Activated naive CD8-positive, alpha-beta T cell treated with anti-CD3 and anti-CD28 coated beads, Interleukin-2, amount 10 ng/mL, durations not matched to agents 7 days and 5 days (primary cell): Measurements from ENCODE around the gene CALM3. TPM values are rescaled to one million over a fixed set of nuclear protein-coding genes. Genes with fewer than 3 reads are reported as not detected.
A peak's percentile ranks its signal among the peaks of the same experiment; 100 is the strongest.

Experiments
- ATAC-seq: fragments of 150-1000 bp; cut with Tn5 transposase; one replicate; pipeline ENCODE4 v1.10.0; 2021; ENCODE audit warnings: low read depth, moderate library complexity
- POLR2A ChIA-PET: fragments of 350-600 bp; sonication (Branson Sonifier 250); formaldehyde crosslinking; loops from one replicate; lab custom pipeline; 2021; ENCODE audit warnings: antibody characterized with exemption; lab: Charles Lee
- DNase-seq: peaks from one replicate; pipeline ENCODE4 v3.0.0; 2021
- H3K27ac Mint-ChIP-seq: one replicate; pipeline ENCODE4 v1.8.0; 2022; ENCODE audit warnings: mild to moderate bottlenecking, mixed read lengths
- H3K27me3 Mint-ChIP-seq: one replicate; pipeline ENCODE4 v1.8.0; 2022; ENCODE audit warnings: mild to moderate bottlenecking, moderate library complexity, mixed read lengths
- H3K36me3 Mint-ChIP-seq: one replicate; pipeline ENCODE4 v1.8.0; 2021; ENCODE audit warnings: mild to moderate bottlenecking, mixed read lengths
- H3K4me1 Mint-ChIP-seq: one replicate; pipeline ENCODE4 v1.8.0; 2021; ENCODE audit warnings: mixed read lengths
- H3K4me3 Mint-ChIP-seq: one replicate; pipeline ENCODE4 v1.8.0; 2022; ENCODE audit warnings: mild to moderate bottlenecking, moderate library complexity, mixed read lengths
- H3K9me3 Mint-ChIP-seq: one replicate; pipeline ENCODE4 v1.8.0; 2021; ENCODE audit warnings: mixed read lengths
- total RNA-seq, 2 experiments: library from RNA; stranded (reverse); gene quantifications; one replicate each; pipeline ENCODE4 v1.2.3, GENCODE V29; 2021

CALM3 gene
- total RNA-seq, 2 experiments from 2014 or later, result 485 to 503 TPM

- peaks cover 2% of the 10 kb centered on the region for H3K27me3 Mint-ChIP-seq
- no peaks in the 10 kb centered on the region for H3K9me3 Mint-ChIP-seq
- no peaks in the 10 kb centered on the region for H3K36me3 Mint-ChIP-seq
- ATAC-seq (no peak), DNase-seq (no peak)
- H3K4me3 Mint-ChIP-seq, result no peak overlapping the region
- POLR2A ChIA-PET, result interaction anchor here (0.7 to 1.1 kb wide), 5 partner anchors 12 to 76 kb away, joined by 3 read pairs; partner anchors contain the start of genes CALM3 and PTGIR
- H3K4me1 Mint-ChIP-seq, result peaks cover 14% of the 10 kb centered on the region
- H3K27ac Mint-ChIP-seq, result no peak overlapping the region
Measured at GRCh38 chr19:46637224-46637623, 36.1 kb downstream of the CALM3 start.

- Mint-ChIP-seq H3K27ac (peak overlapping the region; percentile 38), H3K9me3 (no peaks in the 10 kb centered on the region), H3K36me3 (no peaks in the 10 kb centered on the region), H3K4me1 (peaks cover 4% of the 10 kb centered on the region), H3K27me3 (peaks cover 7% of the 10 kb centered on the region), H3K4me3 (no peak overlapping the region)
- POLR2A ChIA-PET, result interaction anchor here (0.9 kb wide), 1 partner anchor 21 kb away, joined by 3 read pairs; no protein-coding TSS in a partner anchor
- ATAC-seq, result no peak
- DNase-seq, result peak; percentile 61
Measured at GRCh38 chr19:46639358-46640182, 38.4 kb downstream of the CALM3 start.

- POLR2A ChIA-PET, result no interaction called here
- H3K27ac Mint-ChIP-seq, result no peak overlapping the region
- no peaks in the 10 kb centered on the region for H3K36me3 Mint-ChIP-seq
- H3K27me3 Mint-ChIP-seq, result peaks cover 14% of the 10 kb centered on the region
- peaks cover 2% of the 10 kb centered on the region for H3K4me1 Mint-ChIP-seq
- ATAC-seq, result no peak
- H3K4me3 Mint-ChIP-seq, result peak overlapping the region; percentile 9
- H3K9me3 Mint-ChIP-seq, result no peaks in the 10 kb centered on the region
- no peak for DNase-seq
Measured at GRCh38 chr19:46640656-46641055, 39.5 kb downstream of the CALM3 start.

GRCh38 chr19:46644720-46645119, 43.6 kb downstream of the CALM3 start:
- ATAC-seq, result no peak
- no peak overlapping the region for H3K27ac Mint-ChIP-seq
- peaks cover 6% of the 10 kb centered on the region for H3K36me3 Mint-ChIP-seq
- peaks cover 7% of the 10 kb centered on the region for H3K9me3 Mint-ChIP-seq
- peaks cover 38% of the 10 kb centered on the region for H3K27me3 Mint-ChIP-seq
- H3K4me1 Mint-ChIP-seq, result peaks cover 4% of the 10 kb centered on the region
- H3K4me3 Mint-ChIP-seq, result no peak overlapping the region
- DNase-seq, result no peak
- POLR2A ChIA-PET, result no interaction called here

GRCh38 chr19:46646402-46646801, 45.3 kb downstream of the CALM3 start:
- no peak for ATAC-seq
- Mint-ChIP-seq H3K27ac (no peak overlapping the region), H3K9me3 (peaks cover 7% of the 10 kb centered on the region), H3K36me3 (peaks cover 6% of the 10 kb centered on the region), H3K4me1 (peaks cover 4% of the 10 kb centered on the region), H3K27me3 (peaks cover 52% of the 10 kb centered on the region), H3K4me3 (no peak overlapping the region)
- POLR2A ChIA-PET, result no interaction called here
- DNase-seq, result no peak

GRCh38 chr19:46648060-46648960, 47.2 kb downstream of the CALM3 start:
- Mint-ChIP-seq H3K4me1 (peaks cover 6% of the 10 kb centered on the region), H3K27me3 (peaks cover 60% of the 10 kb centered on the region), H3K4me3 (peak overlapping the region; percentile 18), H3K9me3 (peaks cover 7% of the 10 kb centered on the region), H3K36me3 (peaks cover 6% of the 10 kb centered on the region), H3K27ac (peak overlapping the region; percentile 49)
- DNase-seq, result no peak
- POLR2A ChIA-PET, result interaction anchor here (0.6 kb wide), 2 partner anchors 35 to 1686 kb away, joined by 3 read pairs; no protein-coding TSS in a partner anchor
- no peak for ATAC-seq

GRCh38 chr19:46648961-46649960, 48.1 kb downstream of the CALM3 start:
- Mint-ChIP-seq H3K9me3 (peaks cover 7% of the 10 kb centered on the region), H3K4me1 (peaks cover 8% of the 10 kb centered on the region), H3K4me3 (no peak overlapping the region), H3K27me3 (peaks cover 62% of the 10 kb centered on the region), H3K27ac (no peak overlapping the region), H3K36me3 (peaks cover 6% of the 10 kb centered on the region)
- DNase-seq (no peak), ATAC-seq (no peak)
- POLR2A ChIA-PET, result interaction anchor here (0.6 kb wide), 1 partner anchor 1685 kb away, joined by 3 read pairs; no protein-coding TSS in a partner anchor

- Mint-ChIP-seq H3K27ac (no peak overlapping the region), H3K4me3 (no peak overlapping the region), H3K9me3 (peaks cover 7% of the 10 kb centered on the region), H3K4me1 (peaks cover 11% of the 10 kb centered on the region), H3K27me3 (peaks cover 63% of the 10 kb centered on the region), H3K36me3 (peaks cover 6% of the 10 kb centered on the region)
- POLR2A ChIA-PET, result no interaction called here
- DNase-seq, result no peak
- no peak for ATAC-seq
Measured at GRCh38 chr19:46650445-46650844, 49.3 kb downstream of the CALM3 start.

- POLR2A ChIA-PET, result no interaction called here
- ATAC-seq, result no peak
- Mint-ChIP-seq H3K9me3 (no peaks in the 10 kb centered on the region), H3K27ac (no peak overlapping the region), H3K4me1 (peaks cover 8% of the 10 kb centered on the region), H3K36me3 (no peaks in the 10 kb centered on the region), H3K27me3 (peaks cover 59% of the 10 kb centered on the region), H3K4me3 (no peak overlapping the region)
- DNase-seq, result no peak
Measured at GRCh38 chr19:46654621-46655152, 53.6 kb downstream of the CALM3 start.

GRCh38 chr19:46656541-46656940, 55.4 kb downstream of the CALM3 start:
- no peaks in the 10 kb centered on the region for H3K9me3 Mint-ChIP-seq
- peaks cover 48% of the 10 kb centered on the region for H3K27me3 Mint-ChIP-seq
- ATAC-seq (no peak), DNase-seq (no peak)
- H3K36me3 Mint-ChIP-seq, result no peaks in the 10 kb centered on the region
- H3K4me1 Mint-ChIP-seq, result peaks cover 13% of the 10 kb centered on the region
- H3K4me3 Mint-ChIP-seq, result no peak overlapping the region
- no peak overlapping the region for H3K27ac Mint-ChIP-seq
- POLR2A ChIA-PET, result no interaction called here

- POLR2A ChIA-PET, result no interaction called here
- peak overlapping the region; percentile 32 for H3K27ac Mint-ChIP-seq
- H3K9me3 Mint-ChIP-seq, result no peaks in the 10 kb centered on the region
- H3K36me3 Mint-ChIP-seq, result no peaks in the 10 kb centered on the region
- H3K4me1 Mint-ChIP-seq, result peaks cover 15% of the 10 kb centered on the region
- peaks cover 36% of the 10 kb centered on the region for H3K27me3 Mint-ChIP-seq
- ATAC-seq (no peak), DNase-seq (no peak)
- peak overlapping the region; percentile 60 for H3K4me3 Mint-ChIP-seq
Measured at GRCh38 chr19:46659151-46660007, 58.2 kb downstream of the CALM3 start.
